K562 (cell line): ENCODE results near the gene NR1D1. TPM values are rescaled to one million over a fixed set of nuclear protein-coding genes. Genes with fewer than 3 reads are reported as not detected.

Source experiments
- DACH1 ChIP-seq: fragments of 450-650 bp; IDR thresholded peaks from 2 replicates; pipeline ENCODE4 v1.6.1; 2018; ENCODE audit not compliant: partially characterized antibody
- EP300 ChIP-seq: IDR thresholded peaks from 2 replicates; pipeline ENCODE4 v1.6.1; 2012; ENCODE audit warnings: low read length, improper control_type of control experiment
- ESRRA ChIP-seq: fragments of 450-650 bp; IDR thresholded peaks from 2 replicates; pipeline ENCODE4 v1.6.1; 2014; ENCODE audit warnings: low read depth, mild to moderate bottlenecking, moderate library complexity, borderline replicate concordance
- HDGF ChIP-seq: fragments of 450-650 bp; IDR thresholded peaks from 2 replicates; pipeline ENCODE4 v1.6.1; 2016
- NR4A1 ChIP-seq, 2 experiments: fragments of 250-450 bp in 1 of 2; fragments of 450-650 bp in 1 of 2; sonication (Bioruptor Pico) in 1 of 2; IDR thresholded peaks; 2 replicates each; pipeline versions ENCODE4 v1.4.0 to v1.6.1; 2016 to 2020; ENCODE audit warnings: mild to moderate bottlenecking in 2 of 2, missing compliant biosample characterization in 1 of 2, missing genetic modification characterization in 1 of 2, moderate library complexity in 1 of 2
- RNF2 ChIP-seq: sonication (generic); IDR thresholded peaks from 2 replicates; pipeline ENCODE4 v1.6.1; 2016
- ZNF764 ChIP-seq: fragments of 250-450 bp; sonication (Bioruptor Pico); IDR thresholded peaks from 2 replicates; pipeline ENCODE4 v1.4.0; 2020; ENCODE audit warnings: low read depth, mild to moderate bottlenecking, moderate library complexity
- polyA plus RNA-seq, 8 experiments: library from polyadenylated mRNA; depleted of rRNA in 4 of 8; stranded (reverse) in 5 of 8; unstranded in 3 of 8; fragments of >200 nt; fragmentation: Nextera tagmentation in 2 of 8; fragmentation: Illumina TruSeq in 1 of 8; extraction: Ambion mirVana in 2 of 8; extraction: Trizol in 1 of 8; gene quantifications; 2 replicates each; pipeline versions ENCODE4 v1.2.1 to v1.2.3, GENCODE V29; 2011 to 2014; ENCODE audit warnings: inconsistent platforms in 1 of 8, missing spikeins in 1 of 8
- total RNA-seq, 7 experiments: library from RNA; depleted of rRNA in 6 of 7; stranded (reverse); fragments of >200 nt in 6 of 7; fragmentation: Illumina TruSeq in 2 of 7; extraction: Trizol in 2 of 7; gene quantifications; 2 replicates each; pipeline versions ENCODE4 v1.2.1 to v1.2.3, GENCODE V29; 2011 to 2021; ENCODE audit warnings: low replicate concordance in 1 of 7
- TF ChIP-seq, protein P1 (sequence below), 2 experiments: fragments of 450-650 bp; IDR thresholded peaks; 2 replicates each; pipeline ENCODE4 v1.6.1; 2018; ENCODE audit warnings: mild to moderate bottlenecking in 2 of 2, low read depth in 1 of 2; ENCODE audit not compliant: partially characterized antibody in 2 of 2
- TF ChIP-seq, protein P2 (sequence below), 2 experiments: fragments of 450-650 bp; formaldehyde crosslinking in 1 of 2; IDR thresholded peaks; 2 replicates each; pipeline versions ENCODE4 v1.4.0 to v1.6.1; 2014 to 2020; ENCODE audit warnings: mild to moderate bottlenecking in 2 of 2, borderline replicate concordance in 1 of 2, low read depth in 1 of 2
- TF ChIP-seq, protein P3 (sequence below): fragments of 450-650 bp; conservative IDR thresholded peaks from 2 replicates; pipeline ENCODE4 v1.6.1; 2016; ENCODE audit warnings: missing genetic modification characterization, low read depth, mild to moderate bottlenecking, control low read depth, missing compliant biosample characterization
- TF ChIP-seq, protein P4 (sequence below): fragments of 450-650 bp; formaldehyde crosslinking; conservative IDR thresholded peaks from 2 replicates; pipeline ENCODE4 v1.4.0; 2022; ENCODE audit warnings: mild to moderate bottlenecking, missing genetic modification characterization

Gene NR1D1
- total and polyA plus RNA-seq, 9 of the 15 experiments (the other 6 are each of a cell fraction or from before 2014, with no cell fraction given): 0.25 to 7.7 (median 0.65) TPM

DNA sequence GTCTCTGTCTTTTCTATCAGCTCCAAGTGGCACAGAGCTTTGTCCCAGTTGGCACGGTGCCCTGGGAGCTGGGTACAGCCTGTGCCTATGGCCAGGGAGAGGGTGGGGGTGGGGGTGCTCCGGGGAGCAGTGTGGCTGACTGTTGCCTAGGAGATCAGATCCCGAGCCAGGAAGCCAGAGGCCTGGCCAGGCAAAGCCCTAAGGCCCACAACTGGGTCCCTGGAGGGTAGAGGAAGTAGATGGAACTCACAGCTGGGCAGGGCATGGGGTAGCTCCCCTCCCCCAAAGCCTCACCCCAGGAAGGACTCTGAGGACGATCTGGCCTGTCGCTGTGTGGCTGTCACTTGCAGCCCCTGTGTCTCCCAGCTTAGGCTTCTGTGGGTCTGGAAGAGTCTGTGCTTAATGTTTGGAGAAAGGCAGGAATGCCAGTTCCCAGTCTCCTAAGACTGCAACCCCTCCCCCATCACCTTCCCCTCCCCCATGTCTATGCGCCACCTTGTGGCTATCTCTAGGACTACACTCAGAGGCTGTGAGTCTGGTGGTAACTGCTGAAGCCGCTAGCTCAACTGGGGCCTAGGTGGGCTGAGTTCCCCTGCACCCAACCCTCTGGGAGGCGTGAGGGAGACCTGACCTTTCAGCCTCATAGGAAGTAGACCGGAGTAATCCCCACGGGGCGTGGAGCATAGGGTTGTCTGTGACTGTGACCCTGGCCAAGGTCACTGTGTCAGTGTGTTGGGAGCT is 25.0 kb downstream of the NR1D1 start (continued):
- TF ChIP-seq, protein P1, sequence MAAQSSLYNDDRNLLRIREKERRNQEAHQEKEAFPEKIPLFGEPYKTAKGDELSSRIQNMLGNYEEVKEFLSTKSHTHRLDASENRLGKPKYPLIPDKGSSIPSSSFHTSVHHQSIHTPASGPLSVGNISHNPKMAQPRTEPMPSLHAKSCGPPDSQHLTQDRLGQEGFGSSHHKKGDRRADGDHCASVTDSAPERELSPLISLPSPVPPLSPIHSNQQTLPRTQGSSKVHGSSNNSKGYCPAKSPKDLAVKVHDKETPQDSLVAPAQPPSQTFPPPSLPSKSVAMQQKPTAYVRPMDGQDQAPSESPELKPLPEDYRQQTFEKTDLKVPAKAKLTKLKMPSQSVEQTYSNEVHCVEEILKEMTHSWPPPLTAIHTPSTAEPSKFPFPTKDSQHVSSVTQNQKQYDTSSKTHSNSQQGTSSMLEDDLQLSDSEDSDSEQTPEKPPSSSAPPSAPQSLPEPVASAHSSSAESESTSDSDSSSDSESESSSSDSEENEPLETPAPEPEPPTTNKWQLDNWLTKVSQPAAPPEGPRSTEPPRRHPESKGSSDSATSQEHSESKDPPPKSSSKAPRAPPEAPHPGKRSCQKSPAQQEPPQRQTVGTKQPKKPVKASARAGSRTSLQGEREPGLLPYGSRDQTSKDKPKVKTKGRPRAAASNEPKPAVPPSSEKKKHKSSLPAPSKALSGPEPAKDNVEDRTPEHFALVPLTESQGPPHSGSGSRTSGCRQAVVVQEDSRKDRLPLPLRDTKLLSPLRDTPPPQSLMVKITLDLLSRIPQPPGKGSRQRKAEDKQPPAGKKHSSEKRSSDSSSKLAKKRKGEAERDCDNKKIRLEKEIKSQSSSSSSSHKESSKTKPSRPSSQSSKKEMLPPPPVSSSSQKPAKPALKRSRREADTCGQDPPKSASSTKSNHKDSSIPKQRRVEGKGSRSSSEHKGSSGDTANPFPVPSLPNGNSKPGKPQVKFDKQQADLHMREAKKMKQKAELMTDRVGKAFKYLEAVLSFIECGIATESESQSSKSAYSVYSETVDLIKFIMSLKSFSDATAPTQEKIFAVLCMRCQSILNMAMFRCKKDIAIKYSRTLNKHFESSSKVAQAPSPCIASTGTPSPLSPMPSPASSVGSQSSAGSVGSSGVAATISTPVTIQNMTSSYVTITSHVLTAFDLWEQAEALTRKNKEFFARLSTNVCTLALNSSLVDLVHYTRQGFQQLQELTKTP (IDR thresholded peaks at IDR 0.05; ENCODE audit: low read depth in 1 of 2, partially characterized antibody in 2 of 2): peak in 1 of 2 experiments; percentile 95
- TF ChIP-seq HDGF (peak; percentile 54; the same call in 1 of the 2 replicates), NR4A1 (CRISPR knock-in tag; IDR thresholded peaks at IDR 0.05) (no peak), NR4A1 (tag; IDR thresholded peaks at IDR 0.05) (no peak), DACH1 (peak; percentile 18), ZNF764 (CRISPR knock-in tag) (no peak), RNF2 (peak; percentile 34; the same call in 1 of the 2 replicates), ESRRA (peak; percentile 92), EP300 (peak; percentile 52)
- TF ChIP-seq, protein P2, sequence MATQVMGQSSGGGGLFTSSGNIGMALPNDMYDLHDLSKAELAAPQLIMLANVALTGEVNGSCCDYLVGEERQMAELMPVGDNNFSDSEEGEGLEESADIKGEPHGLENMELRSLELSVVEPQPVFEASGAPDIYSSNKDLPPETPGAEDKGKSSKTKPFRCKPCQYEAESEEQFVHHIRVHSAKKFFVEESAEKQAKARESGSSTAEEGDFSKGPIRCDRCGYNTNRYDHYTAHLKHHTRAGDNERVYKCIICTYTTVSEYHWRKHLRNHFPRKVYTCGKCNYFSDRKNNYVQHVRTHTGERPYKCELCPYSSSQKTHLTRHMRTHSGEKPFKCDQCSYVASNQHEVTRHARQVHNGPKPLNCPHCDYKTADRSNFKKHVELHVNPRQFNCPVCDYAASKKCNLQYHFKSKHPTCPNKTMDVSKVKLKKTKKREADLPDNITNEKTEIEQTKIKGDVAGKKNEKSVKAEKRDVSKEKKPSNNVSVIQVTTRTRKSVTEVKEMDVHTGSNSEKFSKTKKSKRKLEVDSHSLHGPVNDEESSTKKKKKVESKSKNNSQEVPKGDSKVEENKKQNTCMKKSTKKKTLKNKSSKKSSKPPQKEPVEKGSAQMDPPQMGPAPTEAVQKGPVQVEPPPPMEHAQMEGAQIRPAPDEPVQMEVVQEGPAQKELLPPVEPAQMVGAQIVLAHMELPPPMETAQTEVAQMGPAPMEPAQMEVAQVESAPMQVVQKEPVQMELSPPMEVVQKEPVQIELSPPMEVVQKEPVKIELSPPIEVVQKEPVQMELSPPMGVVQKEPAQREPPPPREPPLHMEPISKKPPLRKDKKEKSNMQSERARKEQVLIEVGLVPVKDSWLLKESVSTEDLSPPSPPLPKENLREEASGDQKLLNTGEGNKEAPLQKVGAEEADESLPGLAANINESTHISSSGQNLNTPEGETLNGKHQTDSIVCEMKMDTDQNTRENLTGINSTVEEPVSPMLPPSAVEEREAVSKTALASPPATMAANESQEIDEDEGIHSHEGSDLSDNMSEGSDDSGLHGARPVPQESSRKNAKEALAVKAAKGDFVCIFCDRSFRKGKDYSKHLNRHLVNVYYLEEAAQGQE (IDR thresholded peaks at IDR 0.05; ENCODE audit: borderline replicate concordance): peak; percentile 53; the same call in 1 of the 2 replicates
- TF ChIP-seq, protein P2 (CRISPR knock-in tag; IDR thresholded peaks at IDR 0.05; ENCODE audit: low read depth): no peak
- TF ChIP-seq, protein P3, sequence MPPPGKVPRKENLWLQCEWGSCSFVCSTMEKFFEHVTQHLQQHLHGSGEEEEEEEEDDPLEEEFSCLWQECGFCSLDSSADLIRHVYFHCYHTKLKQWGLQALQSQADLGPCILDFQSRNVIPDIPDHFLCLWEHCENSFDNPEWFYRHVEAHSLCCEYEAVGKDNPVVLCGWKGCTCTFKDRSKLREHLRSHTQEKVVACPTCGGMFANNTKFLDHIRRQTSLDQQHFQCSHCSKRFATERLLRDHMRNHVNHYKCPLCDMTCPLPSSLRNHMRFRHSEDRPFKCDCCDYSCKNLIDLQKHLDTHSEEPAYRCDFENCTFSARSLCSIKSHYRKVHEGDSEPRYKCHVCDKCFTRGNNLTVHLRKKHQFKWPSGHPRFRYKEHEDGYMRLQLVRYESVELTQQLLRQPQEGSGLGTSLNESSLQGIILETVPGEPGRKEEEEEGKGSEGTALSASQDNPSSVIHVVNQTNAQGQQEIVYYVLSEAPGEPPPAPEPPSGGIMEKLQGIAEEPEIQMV (tag): no peak
- TF ChIP-seq, protein P4, sequence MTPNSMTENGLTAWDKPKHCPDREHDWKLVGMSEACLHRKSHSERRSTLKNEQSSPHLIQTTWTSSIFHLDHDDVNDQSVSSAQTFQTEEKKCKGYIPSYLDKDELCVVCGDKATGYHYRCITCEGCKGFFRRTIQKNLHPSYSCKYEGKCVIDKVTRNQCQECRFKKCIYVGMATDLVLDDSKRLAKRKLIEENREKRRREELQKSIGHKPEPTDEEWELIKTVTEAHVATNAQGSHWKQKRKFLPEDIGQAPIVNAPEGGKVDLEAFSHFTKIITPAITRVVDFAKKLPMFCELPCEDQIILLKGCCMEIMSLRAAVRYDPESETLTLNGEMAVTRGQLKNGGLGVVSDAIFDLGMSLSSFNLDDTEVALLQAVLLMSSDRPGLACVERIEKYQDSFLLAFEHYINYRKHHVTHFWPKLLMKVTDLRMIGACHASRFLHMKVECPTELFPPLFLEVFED (CRISPR knock-in tag): no peak
